Glomerular visceral epithelial cell (primary cell): ENCODE measurements around the gene OSGEP.

Experiments
- DNase-seq: peaks from one replicate; pipeline ENCODE4 v3.0.0-alpha.2; 2016; ENCODE audit errors: extremely low spot score

The OSGEP gene

GRCh38 chr14:20400589-20400964 lies 54.0 kb downstream of the OSGEP start:
- no peak for DNase-seq

- no peak for DNase-seq
These were observed 57.1 kb downstream of the OSGEP start for GRCh38 chr14:20397511-20397910.
